ENCODE data around the gene PTPRU. TPM values are rescaled to one million over a fixed set of nuclear protein-coding genes. Genes with fewer than 3 reads are reported as not detected.

PTPRU gene
- total RNA-seq, 1 experiment from 2014 or later, result 41.4 TPM

GRCh38 chr1:29365906-29366670, 129.8 kb downstream of the PTPRU start:
- no peaks in the 10 kb centered on the region for H3K36me3 ChIP-seq (ENCODE audit: control insufficient read depth, insufficient read depth, low read length)
- no peaks in the 10 kb centered on the region for H3K4me1 ChIP-seq
- BruUV-seq (replicated peaks), result no TSS peak
- H3K4me3 ChIP-seq (ENCODE audit: low read depth, low read length), result no peak overlapping the region
- Mint-ChIP-seq H3K36me3 (ENCODE audit: insufficient read depth, unreplicated experiment) (no peaks in the 10 kb centered on the region), H3K9me3 (ENCODE audit: unreplicated experiment) (no peaks in the 10 kb centered on the region), H3K27ac (ENCODE audit: unreplicated experiment) (no peak overlapping the region), H3K4me1 (ENCODE audit: low read depth, unreplicated experiment) (no peaks in the 10 kb centered on the region), H3K27me3 (ENCODE audit: insufficient read depth, unreplicated experiment) (peaks cover 18% of the 10 kb centered on the region), H3K4me3 (ENCODE audit: unreplicated experiment) (no peak overlapping the region)
- no peak for DNase-seq
- POLR2A ChIA-PET, result no interaction called here
- CTCF ChIA-PET, result no interaction called here
- H3K9me3 ChIP-seq, result no peaks in the 10 kb centered on the region
- no peak for TF ChIP-seq CTCF (IDR thresholded peaks at IDR 0.05; ENCODE audit: insufficient read depth in 1 of 2, low read depth in 1 of 2, low read length in 1 of 2, severe bottlenecking in 1 of 2, unreplicated experiment in 1 of 2)
- intact Hi-C loops (cut with micrococcal nuclease; ENCODE audit: unreplicated experiment), result no loop called here
- no peaks in the 10 kb centered on the region for H3K27me3 ChIP-seq (replicated peaks; ENCODE audit: control insufficient read depth, insufficient read depth, low read length)

GRCh38 chr1:29368936-29369932, 132.9 kb downstream of the PTPRU start:
- intact Hi-C loops (cut with micrococcal nuclease; ENCODE audit: unreplicated experiment), result no loop called here
- POLR2A ChIA-PET, result no interaction called here
- Mint-ChIP-seq H3K4me1 (ENCODE audit: low read depth, unreplicated experiment) (no peaks in the 10 kb centered on the region), H3K4me3 (ENCODE audit: unreplicated experiment) (no peak overlapping the region), H3K27ac (ENCODE audit: unreplicated experiment) (no peak overlapping the region), H3K27me3 (ENCODE audit: insufficient read depth, unreplicated experiment) (peaks cover 24% of the 10 kb centered on the region), H3K9me3 (ENCODE audit: unreplicated experiment) (no peaks in the 10 kb centered on the region), H3K36me3 (ENCODE audit: insufficient read depth, unreplicated experiment) (no peaks in the 10 kb centered on the region)
- CTCF ChIA-PET, result no interaction called here
- Histone ChIP-seq H3K9me3 (no peaks in the 10 kb centered on the region), H3K4me1 (no peaks in the 10 kb centered on the region), H3K36me3 (ENCODE audit: control insufficient read depth, insufficient read depth, low read length) (no peaks in the 10 kb centered on the region), H3K27me3 (replicated peaks; ENCODE audit: control insufficient read depth, insufficient read depth, low read length) (no peaks in the 10 kb centered on the region), H3K4me3 (ENCODE audit: low read depth, low read length) (no peak overlapping the region)
- peak in 1 of 2 experiments; percentile 8 for DNase-seq
- TF ChIP-seq CTCF (IDR thresholded peaks at IDR 0.05; ENCODE audit: insufficient read depth in 1 of 2, low read depth in 1 of 2, low read length in 1 of 2, severe bottlenecking in 1 of 2, unreplicated experiment in 1 of 2), result no peak
- no TSS peak for BruUV-seq (replicated peaks)

GRCh38 chr1:29370067-29370466, 133.7 kb downstream of the PTPRU start:
- Mint-ChIP-seq H3K27me3 (ENCODE audit: insufficient read depth, unreplicated experiment) (peaks cover 23% of the 10 kb centered on the region), H3K4me1 (ENCODE audit: low read depth, unreplicated experiment) (no peaks in the 10 kb centered on the region), H3K9me3 (ENCODE audit: unreplicated experiment) (peaks cover 3% of the 10 kb centered on the region), H3K4me3 (ENCODE audit: unreplicated experiment) (no peak overlapping the region), H3K36me3 (ENCODE audit: insufficient read depth, unreplicated experiment) (no peaks in the 10 kb centered on the region), H3K27ac (ENCODE audit: unreplicated experiment) (no peak overlapping the region)
- H3K9me3 ChIP-seq, result no peaks in the 10 kb centered on the region
- H3K36me3 ChIP-seq (ENCODE audit: control insufficient read depth, insufficient read depth, low read length), result no peaks in the 10 kb centered on the region
- H3K27me3 ChIP-seq (replicated peaks; ENCODE audit: control insufficient read depth, insufficient read depth, low read length), result no peaks in the 10 kb centered on the region
- intact Hi-C loops (cut with micrococcal nuclease; ENCODE audit: unreplicated experiment), result no loop called here
- no peaks in the 10 kb centered on the region for H3K4me1 ChIP-seq
- ChIA-PET CTCF (no interaction called here), POLR2A (no interaction called here)
- DNase-seq, result no peak
- BruUV-seq (replicated peaks), result no TSS peak
- H3K4me3 ChIP-seq (ENCODE audit: low read depth, low read length), result no peak overlapping the region
- TF ChIP-seq CTCF (IDR thresholded peaks at IDR 0.05; ENCODE audit: insufficient read depth in 1 of 2, low read depth in 1 of 2, low read length in 1 of 2, severe bottlenecking in 1 of 2, unreplicated experiment in 1 of 2), result no peak
